Omental fat pad (tissue), 4 donors: ENCODE measurements around the gene KANK2. TPM values are rescaled to one million over a fixed set of nuclear protein-coding genes. Genes with fewer than 3 reads are reported as not detected.

Experiments used
- ATAC-seq: fragments of 150-250 bp; one replicate; pipeline ENCODE4 v1.9.1; 2016; ENCODE audit warnings: mild to moderate bottlenecking, moderate library complexity; ENCODE audit not compliant: low FRiP score
- DNase-seq: peaks from one replicate; pipeline ENCODE4 v3.0.0-alpha.2; 2019; ENCODE audit warnings: low spot score
- CTCF ChIP-seq, 3 donors: fragments of 450-650 bp; IDR thresholded peaks; one replicate each; pipeline ENCODE4 v1.5.1; 2016 to 2017; ENCODE audit warnings: antibody characterized with exemption in 3 of 3, mild to moderate bottlenecking in 3 of 3, moderate library complexity in 2 of 3
- total RNA-seq, 4 donors: library from RNA; depleted of rRNA; stranded (reverse); fragments of >200 nt; gene quantifications; one replicate each; pipeline ENCODE4 v1.1.0, GENCODE V29; 2016

The KANK2 gene
- total RNA-seq, 4 donors from 2014 or later = 177 to 383 (median 325) TPM

GRCh38 chr19:11172576-11172975 lies 24.8 kb downstream of the KANK2 start:
- no peak for TF ChIP-seq CTCF (IDR thresholded peaks at IDR 0.05)
- DNase-seq (no peak), ATAC-seq (no peak)

DNA sequence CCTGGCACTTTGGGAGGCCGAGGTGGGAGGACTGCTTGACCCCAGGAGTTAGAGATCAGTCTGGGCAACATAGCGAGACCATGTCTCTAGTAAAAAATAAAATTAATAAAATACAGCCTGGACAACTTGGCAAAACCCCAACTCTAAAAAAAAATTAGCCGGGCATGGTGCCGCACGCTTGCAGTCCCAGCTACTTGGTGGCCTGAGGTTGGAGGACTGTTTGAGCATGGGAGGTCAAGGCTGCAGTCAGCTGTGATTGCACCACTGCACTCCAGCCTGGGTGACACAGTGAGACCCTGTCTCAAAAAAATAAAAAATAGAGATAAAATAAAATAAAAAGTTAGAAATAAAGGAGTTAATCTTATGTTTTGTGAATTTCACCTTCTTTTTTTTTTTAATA lies 26.2 kb downstream of the KANK2 start:
- TF ChIP-seq CTCF (IDR thresholded peaks at IDR 0.05) = no peak
- no peak for DNase-seq
- no peak for ATAC-seq

GRCh38 chr19:11169896-11170678 lies 27.3 kb downstream of the KANK2 start:
- ATAC-seq (no peak), DNase-seq (no peak)

GRCh38 chr19:11168568-11168967 lies 28.8 kb downstream of the KANK2 start:
- DNase-seq (no peak), ATAC-seq (no peak)
- no peak for TF ChIP-seq CTCF (IDR thresholded peaks at IDR 0.05)

More at GRCh38 chr19:11169896-11170678, 27.3 kb downstream of the KANK2 start:
- no peak for TF ChIP-seq CTCF (IDR thresholded peaks at IDR 0.05)

DNA sequence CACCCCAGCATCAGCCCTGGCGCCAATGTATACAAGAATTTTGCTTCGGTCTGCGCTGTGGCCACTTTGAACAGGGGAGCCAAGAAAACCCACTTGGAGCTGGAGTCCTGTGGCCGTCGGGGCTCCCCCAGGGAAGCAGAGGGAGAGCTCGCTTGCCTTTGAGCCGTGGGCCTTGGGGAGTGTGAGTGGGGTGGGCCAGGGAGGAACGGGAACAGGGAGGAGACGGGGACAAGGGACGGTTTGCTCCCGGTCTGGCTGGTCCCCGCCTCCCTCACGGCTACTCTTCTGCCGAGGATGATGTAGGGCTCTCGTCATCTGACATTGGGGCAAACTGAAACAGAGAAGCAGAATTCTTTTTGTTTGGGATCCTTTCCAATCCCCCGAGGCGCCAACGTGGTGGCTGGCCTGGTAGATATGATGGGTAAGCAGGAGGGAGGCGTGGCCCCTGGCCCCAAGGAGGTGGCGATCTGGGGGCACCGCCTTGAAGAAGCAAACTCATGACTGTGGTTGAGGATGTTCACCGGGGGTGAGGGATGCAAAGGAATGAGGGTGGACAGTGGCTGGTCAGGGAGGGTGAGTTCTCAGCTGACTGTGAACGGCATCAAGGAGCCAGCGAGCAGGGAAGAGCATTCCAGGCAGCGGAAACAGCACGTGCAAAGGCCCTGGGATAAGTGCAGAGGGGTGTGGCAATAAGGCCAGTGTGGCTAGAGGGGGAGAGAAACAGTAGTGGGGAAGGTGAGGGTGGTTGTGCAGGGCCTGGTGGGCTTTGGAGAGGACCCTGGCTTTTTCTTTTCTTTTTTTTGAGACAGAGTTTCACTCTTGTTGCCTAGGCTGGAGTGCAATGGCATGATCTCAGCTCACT lies 30.8 kb downstream of the KANK2 start:
- TF ChIP-seq CTCF (IDR thresholded peaks at IDR 0.05) = no peak
- DNase-seq = no peak
- ATAC-seq = no peak

- no peak for DNase-seq
- no peak for TF ChIP-seq CTCF (IDR thresholded peaks at IDR 0.05)
- no peak for ATAC-seq
These were observed 31.8 kb downstream of the KANK2 start for GRCh38 chr19:11165486-11166030.
